ENCODE measurements around the gene SPATA17.

The SPATA17 gene

DNA sequence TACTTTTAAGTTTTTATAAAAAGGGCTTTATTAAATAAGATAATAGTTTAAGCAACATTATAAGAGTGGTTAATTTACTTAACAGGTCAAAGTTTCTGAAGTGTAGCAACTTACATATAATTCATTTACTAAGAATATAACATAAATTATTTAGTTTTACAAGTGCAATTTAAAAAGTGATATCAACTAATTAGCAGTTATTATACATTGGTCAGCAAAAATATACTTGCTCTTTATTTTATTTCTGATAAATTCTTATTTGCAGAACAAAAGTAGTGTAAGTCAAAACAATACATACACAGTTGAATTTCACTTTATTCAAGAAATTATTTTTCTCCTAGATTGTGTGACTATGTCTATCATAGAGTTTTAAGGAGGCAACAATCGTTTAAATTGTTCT, 215.6 kb downstream of the SPATA17 start:
- DNase-seq (ENCODE audit: extremely low read depth in 1 of 2, low read depth in 1 of 2) = no peak

DNA sequence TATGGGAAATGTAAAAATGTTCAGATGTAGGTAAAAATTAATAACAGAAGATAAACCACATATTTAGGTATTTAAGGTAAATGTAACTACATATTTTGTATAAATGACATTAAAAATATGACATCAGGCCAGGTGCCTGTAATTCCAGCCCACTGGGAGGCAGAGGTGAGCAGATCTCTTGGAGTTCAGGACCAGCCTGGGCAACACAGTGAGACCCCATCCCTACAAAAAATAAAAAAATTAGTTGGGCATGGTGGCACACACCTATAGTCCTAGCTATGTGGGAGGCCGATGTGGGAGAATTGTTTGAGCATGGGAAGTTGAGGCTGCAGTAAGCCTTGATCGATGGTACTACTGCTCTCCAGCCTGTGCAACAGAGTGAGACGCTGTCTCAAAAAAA, 216.5 kb downstream of the SPATA17 start:
- DNase-seq (ENCODE audit: extremely low read depth in 1 of 2, low read depth in 1 of 2) = no peak

DNA sequence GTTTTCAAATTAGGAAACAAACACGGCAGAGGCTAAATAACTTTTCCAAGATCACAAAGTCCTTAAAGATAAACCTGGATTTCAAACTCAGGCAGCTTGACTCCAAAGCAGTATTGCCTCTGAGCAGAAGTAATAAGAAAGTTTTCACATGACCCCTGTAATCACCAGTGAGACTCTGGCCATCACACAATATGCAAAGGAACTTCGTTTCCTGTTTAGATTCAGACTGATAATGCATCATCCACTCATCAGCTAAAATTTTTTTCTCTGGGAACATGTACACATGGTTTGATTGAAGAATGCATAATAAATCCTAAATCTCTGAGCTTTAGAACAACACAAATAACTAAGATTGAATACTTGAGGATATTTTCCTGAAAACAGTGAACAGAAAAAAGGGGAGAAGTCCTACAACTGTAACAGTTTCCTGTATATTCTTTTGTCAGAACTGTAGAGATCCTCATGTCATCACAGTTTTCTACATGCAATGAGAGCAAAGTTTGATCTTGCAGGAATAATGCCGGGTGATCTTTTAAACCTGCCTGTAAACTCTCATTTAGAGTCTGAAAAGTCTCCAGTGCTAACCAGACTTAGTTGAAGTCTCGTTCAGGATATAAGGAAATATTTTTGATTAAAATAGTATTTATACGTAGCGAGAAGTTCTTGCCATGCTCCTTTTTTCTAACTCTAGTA, 225.3 kb downstream of the SPATA17 start:
- DNase-seq (ENCODE audit: extremely low read depth in 1 of 2, low read depth in 1 of 2) = no peak

DNA sequence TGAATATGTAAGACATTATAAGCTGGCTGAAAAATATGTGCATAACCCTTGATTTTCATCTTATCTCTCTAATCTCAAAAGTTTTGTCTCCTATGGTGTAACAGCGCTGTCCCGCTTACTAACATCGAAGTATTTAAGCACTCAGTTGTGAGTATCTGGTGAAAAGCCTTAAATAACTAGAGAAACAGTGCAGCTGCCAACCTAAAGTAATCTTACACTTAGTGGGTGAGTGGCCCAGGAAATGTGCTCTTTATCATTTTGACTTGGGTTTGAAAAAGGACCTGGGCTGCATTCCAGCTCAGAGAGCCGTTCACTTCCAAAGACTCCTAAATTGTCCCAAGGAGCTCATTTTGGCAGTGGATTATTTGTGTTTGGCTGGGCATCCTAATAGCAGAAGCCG, 225.9 kb downstream of the SPATA17 start:
- no peak for DNase-seq (ENCODE audit: extremely low read depth in 1 of 2, low read depth in 1 of 2)

DNA sequence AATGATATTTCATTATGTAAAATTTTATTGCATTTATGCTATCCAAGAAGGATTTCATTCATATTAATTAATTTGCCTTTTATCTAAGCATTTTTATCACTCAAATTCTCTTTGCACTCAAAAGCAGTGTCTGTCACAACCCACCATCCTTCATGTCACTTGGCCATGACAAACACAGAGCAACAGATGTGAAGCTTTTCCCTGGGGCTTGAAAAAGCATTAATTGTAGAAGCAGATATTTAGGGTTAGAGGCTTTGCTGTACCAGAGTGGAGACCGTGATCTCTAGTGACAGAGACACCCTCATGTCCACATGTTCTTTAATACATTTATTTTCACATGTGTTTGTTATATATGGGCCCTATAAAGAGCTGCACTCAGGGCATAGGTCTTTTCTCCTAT, 230.5 kb downstream of the SPATA17 start:
- no peak for DNase-seq (ENCODE audit: extremely low read depth in 1 of 2, low read depth in 1 of 2)

DNA sequence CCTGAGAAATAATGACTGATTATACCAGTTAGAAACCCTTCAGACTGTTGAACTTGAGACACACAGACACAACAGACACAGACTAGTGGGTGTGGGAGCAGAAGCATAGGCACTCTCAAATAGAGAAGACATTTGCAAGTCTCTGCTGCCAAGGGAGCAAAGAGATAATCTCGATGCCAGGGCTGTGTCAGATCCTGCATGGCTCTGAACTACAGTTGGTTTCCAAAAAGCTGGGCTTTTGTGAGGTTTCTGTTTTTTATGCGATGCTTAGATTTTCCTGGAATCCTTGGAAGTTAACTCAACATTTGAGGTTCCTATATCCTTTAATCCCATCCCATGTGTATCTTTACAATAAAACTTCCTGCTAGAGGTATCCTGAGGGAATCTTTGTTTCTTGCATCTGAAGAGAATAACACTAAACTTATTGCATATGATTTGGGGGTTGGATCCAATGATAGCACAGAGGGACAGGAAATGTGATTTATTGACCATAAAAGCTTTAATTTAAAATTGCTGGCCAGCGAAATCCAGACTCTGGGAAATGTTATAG, 236.4 kb downstream of the SPATA17 start:
- no peak for DNase-seq (ENCODE audit: extremely low read depth in 1 of 2, low read depth in 1 of 2)

DNA sequence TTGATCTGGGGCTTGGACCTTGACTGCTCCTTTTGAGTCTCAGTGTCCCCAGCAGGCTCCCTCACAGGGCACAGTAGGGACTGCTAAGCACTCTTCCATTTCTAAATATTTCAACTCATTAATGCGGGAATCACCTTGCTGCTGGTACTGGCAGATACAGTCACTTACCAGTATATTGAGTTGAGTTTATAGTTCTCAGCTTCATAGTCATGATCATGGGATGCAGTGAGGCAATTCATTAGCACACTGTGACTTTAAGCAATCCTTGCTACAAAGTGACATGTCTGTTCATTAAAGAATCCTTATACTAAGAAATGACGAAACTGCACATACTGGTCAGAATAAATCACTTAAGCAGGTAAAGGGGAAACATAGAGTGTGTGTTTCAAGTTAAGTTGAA, 240.8 kb downstream of the SPATA17 start:
- DNase-seq (ENCODE audit: extremely low read depth in 1 of 2, low read depth in 1 of 2) = no peak

DNA sequence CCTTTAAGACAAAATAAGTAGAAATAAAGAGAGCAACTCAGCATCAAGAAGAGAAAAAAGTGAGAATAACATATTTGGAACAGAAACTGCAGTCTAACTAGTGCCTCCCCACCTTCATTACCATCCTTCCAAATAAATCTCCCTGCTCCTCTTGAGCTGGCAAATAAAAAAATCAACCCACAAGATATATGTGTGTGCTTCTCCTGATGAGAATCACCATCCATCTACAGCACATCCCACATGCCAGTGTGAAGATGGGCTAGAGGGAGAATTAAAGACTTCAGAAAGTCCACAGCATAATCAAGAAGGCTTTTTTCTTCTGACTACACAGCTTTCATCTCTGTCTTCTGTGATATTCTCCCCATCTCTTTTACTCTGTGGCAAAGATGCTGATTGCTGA, 244.1 kb downstream of the SPATA17 start:
- no peak for DNase-seq (ENCODE audit: extremely low read depth in 1 of 2, low read depth in 1 of 2)

DNA sequence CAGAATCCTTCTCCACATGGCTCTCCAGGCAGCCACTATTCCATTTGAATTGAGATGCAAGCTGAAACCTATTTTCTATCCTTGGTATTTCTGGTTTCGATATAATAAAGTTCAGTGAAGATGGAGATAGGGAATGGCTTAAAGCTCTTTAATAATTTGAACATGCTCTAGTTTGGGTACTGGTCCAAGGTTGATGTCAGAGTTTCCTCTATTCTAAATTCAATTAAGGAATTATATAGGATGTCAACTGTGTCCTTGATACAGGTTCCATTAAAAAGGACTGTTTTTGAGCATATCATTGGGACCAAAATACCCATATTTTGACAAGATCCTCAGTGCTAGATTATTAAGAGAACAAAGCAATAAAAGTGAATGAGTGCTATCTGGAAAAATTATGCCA, 245.3 kb downstream of the SPATA17 start:
- DNase-seq (ENCODE audit: extremely low read depth in 1 of 2, low read depth in 1 of 2) = no peak

DNA sequence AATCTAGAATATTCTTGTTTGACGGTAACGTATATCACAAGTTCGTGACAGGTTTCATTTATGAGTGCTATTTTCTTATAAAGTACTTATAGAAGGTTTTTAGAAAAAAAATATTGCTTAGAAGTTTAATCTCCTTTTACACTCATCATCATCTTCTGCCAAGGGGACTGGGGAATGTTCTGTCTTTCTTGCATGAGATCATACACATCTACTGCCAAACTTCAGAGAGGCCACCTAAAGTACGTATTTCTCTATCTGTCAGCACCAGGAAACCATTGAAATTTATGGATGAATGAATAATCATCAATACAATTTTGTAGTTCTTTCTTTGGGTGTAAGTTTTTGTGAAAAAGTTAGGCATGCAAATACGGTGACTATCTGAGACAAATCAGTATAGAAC, 245.8 kb downstream of the SPATA17 start:
- DNase-seq (ENCODE audit: extremely low read depth in 1 of 2, low read depth in 1 of 2) = no peak

DNA sequence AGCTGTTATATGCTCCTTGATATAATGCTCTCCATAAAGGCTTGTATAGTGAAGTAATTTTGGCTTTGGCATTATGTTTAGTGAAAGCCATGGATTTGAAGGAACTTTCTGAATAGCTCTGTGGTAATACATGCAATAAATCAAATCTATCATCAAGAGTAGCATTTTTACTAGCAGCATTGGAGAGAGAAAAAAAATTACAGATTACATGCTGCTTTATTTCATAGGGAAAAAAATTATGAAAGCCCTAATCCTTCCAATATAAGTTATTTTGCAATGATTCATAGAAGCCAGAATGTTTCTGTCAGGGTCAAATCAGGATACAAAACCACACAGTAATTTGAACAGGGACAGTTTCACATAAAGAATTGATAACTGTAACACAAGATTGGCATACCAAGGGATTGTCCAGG, 250.0 kb downstream of the SPATA17 start:
- DNase-seq (ENCODE audit: extremely low read depth in 1 of 2, low read depth in 1 of 2) = no peak

DNA sequence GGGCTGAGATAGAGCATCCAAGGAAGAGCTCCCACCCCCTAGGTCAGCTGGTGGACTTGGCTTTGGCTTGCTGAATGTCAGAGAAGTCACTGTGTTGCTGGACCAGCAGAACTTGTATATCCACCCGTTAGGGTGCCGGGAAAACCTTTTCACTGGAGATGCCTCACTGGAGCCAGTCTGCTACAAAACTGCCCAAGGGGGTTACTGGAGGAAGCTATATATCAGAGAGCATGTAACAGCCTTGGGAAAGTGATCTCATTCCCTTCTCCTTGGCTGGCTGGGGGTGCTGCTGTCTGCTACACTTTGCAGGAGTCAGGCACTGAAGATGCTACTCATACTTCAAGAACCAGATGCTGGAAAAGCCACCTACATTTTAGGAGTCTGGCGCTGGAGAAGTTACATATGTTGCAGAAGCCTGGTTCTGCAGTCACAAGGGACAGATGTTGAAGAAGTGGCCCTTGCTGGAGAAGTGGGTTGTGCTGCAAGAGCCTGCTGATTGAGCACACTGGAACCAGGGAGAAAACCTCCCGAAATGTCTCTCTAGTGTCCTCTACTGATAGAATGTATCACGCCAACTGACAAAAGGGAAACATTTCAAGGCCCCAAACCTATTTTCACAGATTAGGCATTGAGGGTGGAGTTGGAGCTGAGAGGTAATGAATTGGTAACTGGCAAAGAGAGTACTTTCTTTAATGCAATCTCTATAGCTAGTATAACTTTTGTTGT, 250.6 kb downstream of the SPATA17 start:
- no peak for DNase-seq (ENCODE audit: extremely low read depth in 1 of 2, low read depth in 1 of 2)

DNA sequence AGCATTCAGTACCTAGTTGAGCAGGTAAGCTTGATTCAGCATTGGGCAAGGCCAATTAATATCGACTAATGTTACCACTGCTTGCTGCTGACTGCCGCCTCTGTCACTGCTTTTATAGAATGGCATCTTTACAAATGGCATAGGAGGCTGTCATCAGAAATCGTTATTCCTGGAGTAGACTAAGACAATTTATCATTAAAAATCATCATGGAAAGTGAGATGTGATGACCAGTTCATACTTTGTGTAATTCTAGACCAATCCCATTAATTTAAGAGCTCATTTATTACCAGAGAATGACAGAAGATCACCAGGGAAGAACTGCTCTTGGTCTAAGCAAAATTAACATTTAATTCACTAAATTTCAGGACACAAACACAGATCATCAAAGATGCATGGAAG, 254.0 kb downstream of the SPATA17 start:
- DNase-seq (ENCODE audit: extremely low read depth in 1 of 2, low read depth in 1 of 2) = no peak

DNA sequence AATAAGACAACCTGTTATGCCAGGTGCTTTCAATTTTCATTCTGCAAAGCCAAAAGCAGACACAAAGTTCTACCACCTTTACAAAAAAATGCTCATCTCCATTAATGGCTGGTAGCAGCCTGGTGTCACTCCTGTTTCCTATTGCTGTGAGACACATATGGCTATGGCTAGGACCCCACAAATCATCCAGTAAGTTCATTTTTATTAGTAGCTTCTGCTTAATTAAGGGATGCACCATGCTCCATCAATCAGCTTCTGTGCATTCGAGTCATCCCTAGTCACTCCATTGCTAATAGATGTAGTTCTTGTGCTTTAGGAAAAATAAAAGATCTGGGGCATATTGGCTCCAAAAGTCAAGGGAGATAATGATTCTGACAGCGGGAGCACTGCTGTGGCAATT, 257.2 kb downstream of the SPATA17 start:
- no peak for DNase-seq (ENCODE audit: extremely low read depth in 1 of 2, low read depth in 1 of 2)

DNA sequence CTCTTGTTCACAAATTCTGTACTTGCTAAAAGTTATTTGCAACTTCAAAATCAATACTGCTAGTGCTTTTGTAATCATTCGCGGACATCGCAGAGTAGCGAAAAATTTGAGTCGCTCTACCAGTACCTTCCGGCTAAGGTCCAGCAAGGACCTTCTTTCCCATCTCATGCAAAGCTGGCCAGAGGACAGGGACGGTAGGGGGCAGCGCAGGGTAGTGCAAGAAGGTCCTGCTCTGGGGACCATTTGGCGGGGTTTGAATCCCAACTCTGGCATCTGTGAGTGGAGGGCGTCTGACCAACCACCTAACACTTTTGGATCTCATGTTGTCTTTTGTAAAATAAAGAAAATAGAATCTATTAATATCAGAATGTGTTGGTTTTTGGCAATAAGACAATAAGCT, 258.3 kb downstream of the SPATA17 start:
- DNase-seq (ENCODE audit: extremely low read depth in 1 of 2, low read depth in 1 of 2) = no peak

DNA sequence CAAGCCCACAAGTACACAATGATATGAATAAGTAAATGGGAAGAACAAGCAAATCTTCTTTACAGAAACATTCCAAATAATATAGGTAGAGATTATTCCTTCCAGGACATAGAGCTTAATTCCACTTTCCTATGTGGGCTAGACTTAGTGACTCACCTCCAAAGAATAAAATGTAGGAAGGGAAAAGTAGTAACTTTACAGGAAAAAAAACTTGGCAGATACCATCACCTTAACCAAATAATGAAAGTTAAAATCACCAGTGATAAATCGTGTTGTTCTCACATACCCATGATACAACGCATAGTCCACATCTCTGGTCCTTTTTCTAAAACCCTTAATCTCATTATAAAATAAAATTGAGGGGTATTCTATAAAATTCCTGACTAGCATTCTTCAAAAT, 260.8 kb downstream of the SPATA17 start:
- no peak for DNase-seq (ENCODE audit: extremely low read depth in 1 of 2, low read depth in 1 of 2)

DNA sequence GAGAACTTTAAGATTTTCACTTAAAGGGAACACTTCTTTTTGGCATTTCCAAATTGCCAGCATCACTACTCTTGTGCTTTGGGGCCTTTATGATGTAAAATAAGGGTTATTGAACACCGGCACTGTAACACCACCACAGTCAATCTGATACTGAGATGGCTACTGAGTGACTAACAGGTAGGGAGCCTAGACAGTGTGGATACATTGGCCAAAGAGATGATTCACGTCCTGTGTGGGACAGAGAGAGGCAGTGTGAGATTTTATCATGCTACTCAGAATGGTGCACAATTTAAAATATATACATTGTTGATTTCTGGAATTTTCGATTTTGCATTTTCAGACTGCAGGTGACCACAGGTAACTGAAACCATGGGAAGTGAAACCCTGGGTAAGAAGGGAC, 261.6 kb downstream of the SPATA17 start:
- DNase-seq (ENCODE audit: extremely low read depth in 1 of 2, low read depth in 1 of 2) = no peak

DNA sequence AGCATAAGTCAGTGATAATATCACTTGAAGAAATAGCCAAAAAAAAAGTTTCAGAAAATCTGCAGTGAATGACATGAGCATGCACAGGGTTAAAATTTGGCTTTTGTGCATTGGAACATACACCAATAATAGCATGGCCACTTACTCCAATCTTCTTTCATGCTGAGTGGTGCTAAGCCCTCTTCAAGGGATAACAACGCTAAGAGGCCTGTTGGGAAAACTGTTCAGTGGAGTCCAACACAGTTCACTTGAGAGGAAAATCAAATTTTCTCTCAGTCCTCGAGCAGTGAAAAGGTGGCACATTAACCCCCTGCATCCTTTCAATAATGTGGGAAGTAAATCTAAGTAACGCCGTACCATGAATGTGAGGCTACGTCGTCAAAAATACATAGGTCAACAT, 264.7 kb downstream of the SPATA17 start:
- DNase-seq (ENCODE audit: extremely low read depth in 1 of 2, low read depth in 1 of 2) = no peak

DNA sequence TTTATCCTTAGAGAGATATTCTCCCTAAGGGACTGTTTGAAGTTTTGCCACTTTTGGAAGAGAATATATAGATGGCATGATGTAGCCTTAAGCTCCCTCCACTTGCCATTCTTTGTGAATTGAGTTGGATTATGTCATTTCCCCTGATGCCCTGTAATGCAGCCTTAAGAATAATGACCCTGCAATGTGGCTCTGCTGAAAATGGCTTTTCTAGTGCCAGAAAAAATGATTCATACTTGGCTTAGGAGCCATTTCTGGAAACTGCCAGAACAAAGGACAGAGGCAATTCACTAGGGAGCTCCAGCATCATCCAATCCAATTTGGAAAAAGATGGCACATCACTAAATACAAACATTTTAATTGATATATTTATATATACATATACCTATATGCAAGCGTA, 265.3 kb downstream of the SPATA17 start:
- DNase-seq (ENCODE audit: extremely low read depth in 1 of 2, low read depth in 1 of 2) = no peak

DNA sequence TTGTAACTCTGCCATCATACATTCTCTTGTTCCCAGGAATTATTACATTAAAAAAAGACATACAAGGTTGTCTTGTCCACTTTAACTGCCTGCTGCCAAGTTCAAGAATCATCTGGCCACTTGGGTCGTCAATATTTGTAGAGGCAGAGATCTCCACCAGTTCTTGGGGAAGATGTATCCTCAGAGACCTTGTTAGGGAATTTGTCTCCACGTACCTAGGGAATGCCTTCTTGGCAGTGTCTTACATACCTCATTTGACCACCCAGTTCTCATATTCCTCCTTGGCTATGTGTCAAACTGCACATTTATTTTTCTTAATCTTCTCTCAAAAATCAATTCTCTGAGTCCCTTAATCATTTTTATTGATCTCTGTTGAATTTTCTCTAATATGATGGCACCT, 266.0 kb downstream of the SPATA17 start:
- no peak for DNase-seq (ENCODE audit: extremely low read depth in 1 of 2, low read depth in 1 of 2)

DNA sequence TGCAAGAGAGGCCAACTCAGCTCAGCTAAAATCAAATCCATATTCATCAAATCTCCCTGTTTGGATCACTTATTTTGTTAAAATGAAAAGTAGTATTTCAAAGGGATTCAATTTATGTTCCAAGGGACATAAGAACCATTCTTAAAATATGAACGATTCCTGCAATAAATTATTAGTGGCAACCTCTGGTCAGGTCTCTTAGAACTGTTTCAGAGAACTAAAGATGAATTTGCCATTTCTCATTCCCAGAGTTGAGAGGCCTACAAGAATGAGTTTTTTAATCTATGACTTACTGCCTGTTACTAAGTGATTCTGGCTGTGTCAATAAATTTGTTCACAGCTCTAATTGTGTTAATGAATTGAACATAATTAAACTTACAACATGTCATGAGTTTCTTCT, 268.5 kb downstream of the SPATA17 start:
- no peak for DNase-seq (ENCODE audit: extremely low read depth in 1 of 2, low read depth in 1 of 2)

DNA sequence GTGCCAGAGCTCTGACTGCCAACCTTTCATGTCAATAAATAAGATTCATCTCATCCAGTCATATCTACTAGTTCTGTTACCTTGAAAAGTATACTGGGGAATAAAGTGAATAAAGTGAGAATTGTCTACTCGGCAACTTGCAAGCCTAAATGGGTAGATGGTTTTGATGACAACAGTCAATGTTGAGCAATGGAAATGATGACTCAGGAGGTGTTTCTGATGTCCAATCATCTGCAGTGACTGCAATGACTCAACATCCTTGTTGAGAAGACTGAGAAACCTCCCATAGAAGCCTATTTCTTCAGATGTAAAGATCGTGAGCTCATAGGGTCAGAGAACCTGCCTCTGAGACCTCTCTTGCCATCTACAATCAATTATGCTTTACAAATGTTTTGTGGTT, 276.4 kb downstream of the SPATA17 start:
- DNase-seq (ENCODE audit: extremely low read depth in 1 of 2, low read depth in 1 of 2) = no peak

DNA sequence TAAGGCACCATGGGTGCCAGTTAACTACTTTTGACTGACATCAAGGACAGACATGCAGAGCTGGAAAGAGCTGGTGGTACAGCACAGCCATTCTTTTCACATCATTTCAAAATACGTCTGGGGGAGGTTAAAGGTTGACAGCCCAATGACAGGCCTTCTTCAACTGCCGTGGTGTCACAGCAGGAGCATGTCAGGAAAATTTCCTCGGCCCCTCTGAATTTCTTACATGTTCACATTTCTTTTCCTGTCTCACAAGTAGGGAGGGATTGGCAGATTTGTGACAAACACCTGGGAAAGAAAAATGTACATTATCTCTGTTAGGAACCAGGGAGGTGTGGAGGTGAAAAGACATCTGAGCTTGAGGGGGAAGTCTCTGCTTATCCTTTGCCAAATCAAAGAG, 279.1 kb downstream of the SPATA17 start:
- no peak for DNase-seq (ENCODE audit: extremely low read depth in 1 of 2, low read depth in 1 of 2)
